HEK293T (cell line): Measurements from ENCODE around the gene ARNT2.

Source experiments
- BHLHE40 ChIP-seq: fragments of 450-650 bp; IDR thresholded peaks from 2 replicates; pipeline ENCODE4 v1.6.1; 2016; ENCODE audit warnings: mild to moderate bottlenecking, moderate library complexity, borderline replicate concordance
- CTBP1 ChIP-seq: fragments of 450-650 bp; IDR thresholded peaks from 2 replicates; pipeline ENCODE4 v1.6.1; 2016; ENCODE audit warnings: borderline replicate concordance
- ELF4 ChIP-seq: fragments of 450-650 bp; IDR thresholded peaks from 2 replicates; pipeline ENCODE4 v1.6.1; 2017; ENCODE audit warnings: antibody characterized with exemption
- FOXK2 ChIP-seq: fragments of 450-650 bp; IDR thresholded peaks from 2 replicates; pipeline ENCODE4 v1.6.1; 2016; ENCODE audit warnings: mild to moderate bottlenecking
- FOXM1 ChIP-seq: fragments of 450-650 bp; IDR thresholded peaks from 2 replicates; pipeline ENCODE4 v1.6.1; 2017; ENCODE audit warnings: mild to moderate bottlenecking, borderline replicate concordance
- HDGF ChIP-seq: fragments of 450-650 bp; IDR thresholded peaks from 2 replicates; pipeline ENCODE4 v1.6.1; 2017; ENCODE audit warnings: antibody characterized with exemption, borderline replicate concordance
- LEF1 ChIP-seq: fragments of 450-650 bp; IDR thresholded peaks from 2 replicates; pipeline ENCODE4 v1.6.1; 2017; ENCODE audit warnings: mild to moderate bottlenecking, borderline replicate concordance
- NFRKB ChIP-seq: fragments of 450-650 bp; IDR thresholded peaks from 2 replicates; pipeline ENCODE4 v1.6.1; 2016; ENCODE audit warnings: mild to moderate bottlenecking, moderate library complexity
- SP1 ChIP-seq: fragments of 450-650 bp; IDR thresholded peaks from 2 replicates; pipeline ENCODE4 v1.6.1; 2017
- SUZ12 ChIP-seq: fragments of 450-650 bp; IDR thresholded peaks from 2 replicates; pipeline ENCODE4 v1.6.1; 2016; ENCODE audit warnings: mild to moderate bottlenecking
- TARDBP ChIP-seq: fragments of 450-650 bp; IDR thresholded peaks from 2 replicates; pipeline ENCODE4 v1.6.1; 2016
- ZNF384 ChIP-seq: fragments of 450-650 bp; IDR thresholded peaks from 2 replicates; pipeline ENCODE4 v1.6.1; 2016

- TF ChIP-seq FOXM1 (no peak), HDGF (no peak), ELF4 (no peak), SP1 (no peak), ZNF384 (no peak), BHLHE40 (no peak), SUZ12 (no peak), FOXK2 (no peak), CTBP1 (no peak), TARDBP (no peak), NFRKB (no peak), LEF1 (no peak)
These were observed 129.7 kb downstream of the ARNT2 start for GRCh38 chr15:80533790-80534333.
